CD14-positive monocyte (primary cell): ENCODE measurements around the gene WLS. TPM values are rescaled to one million over a fixed set of nuclear protein-coding genes. Genes with fewer than 3 reads are reported as not detected.
"Not testable (repeated sequence)": the region's sequence is repeated elsewhere in the genome, so short reads cannot be mapped to it uniquely, and the experiment has no call there.

Source experiments
- DNase-seq, 3 donors: peaks; one replicate each; pipeline ENCODE4 v3.0.0-alpha.2; 2011 to 2022
- H2AFZ ChIP-seq: 2 replicates; pipeline ENCODE4 v1.6.0; 2012; ENCODE audit warnings: mild to moderate bottlenecking, low read depth, low read length, inconsistent platforms; ENCODE audit not compliant: insufficient read depth, poor library complexity, severe bottlenecking
- H3K27ac ChIP-seq, 2 donors: 1 replicate in 1 of 2; 2 replicates in 1 of 2; pipeline ENCODE4 v1.5.1; 2012 to 2013; ENCODE audit warnings: low read length in 2 of 2, control low read depth in 1 of 2, inconsistent platforms in 1 of 2, low read depth in 1 of 2, mild to moderate bottlenecking in 1 of 2
- H3K27me3 ChIP-seq, 2 donors: one replicate each; pipeline versions ENCODE4 v1.6.0 to v1.6.1; 2011 to 2013; ENCODE audit warnings: low read length in 2 of 2; ENCODE audit not compliant: control insufficient read depth in 2 of 2, insufficient read depth in 2 of 2
- H3K36me3 ChIP-seq, 2 donors: replicated peaks in 1 of 2; 1 replicate in 1 of 2; 2 replicates in 1 of 2; pipeline versions ENCODE4 v1.5.1 to v1.6.1; 2012 to 2013; ENCODE audit warnings: low read length in 2 of 2, control low read depth in 1 of 2, inconsistent platforms in 1 of 2, mild to moderate bottlenecking in 1 of 2; ENCODE audit not compliant: insufficient read depth in 2 of 2, control insufficient read depth in 1 of 2
- H3K4me1 ChIP-seq, 2 donors: 1 replicate in 1 of 2; 2 replicates in 1 of 2; pipeline versions ENCODE4 v1.5.1 to v1.6.1; 2012 to 2013; ENCODE audit warnings: low read length in 2 of 2, control low read depth in 1 of 2, inconsistent platforms in 1 of 2, mild to moderate bottlenecking in 1 of 2, moderate library complexity in 1 of 2; ENCODE audit not compliant: insufficient read depth in 2 of 2, control insufficient read depth in 1 of 2
- H3K4me2 ChIP-seq: replicated peaks from 2 replicates; pipeline ENCODE3; 2012; ENCODE audit warnings: low read length, moderate library complexity, mild to moderate bottlenecking; ENCODE audit not compliant: poor library complexity, severe bottlenecking; ENCODE audit errors: extremely low read depth
- H3K4me3 ChIP-seq, 3 experiments: fragments of 200-600 bp in 1 of 3; sonication (generic) in 1 of 3; replicated peaks in 1 of 3; 1 replicate in 2 of 3; 2 replicates in 1 of 3; pipeline ENCODE4 v1.5.1; 2011 to 2013; ENCODE audit warnings: low read length in 3 of 3, mild to moderate bottlenecking in 3 of 3, control low read depth in 2 of 3, low read depth in 2 of 3, inconsistent platforms in 1 of 3, moderate library complexity in 1 of 3
- H3K79me2 ChIP-seq: 2 replicates; pipeline ENCODE4 v1.6.0; 2012; ENCODE audit warnings: mild to moderate bottlenecking, control low read depth, inconsistent platforms, low read length, moderate library complexity; ENCODE audit not compliant: insufficient read depth
- H3K9ac ChIP-seq: 2 replicates; pipeline ENCODE4 v1.6.0; 2017; ENCODE audit warnings: low read length, mild to moderate bottlenecking; ENCODE audit not compliant: insufficient read depth, poor library complexity, severe bottlenecking
- H3K9me3 ChIP-seq, 2 donors: replicated peaks in 1 of 2; 1 replicate in 1 of 2; 2 replicates in 1 of 2; pipeline versions ENCODE4 v1.5.1 to v1.6.1; 2012 to 2013; ENCODE audit warnings: low read length in 2 of 2, control low read depth in 1 of 2; ENCODE audit not compliant: control insufficient read depth in 1 of 2, insufficient read depth in 1 of 2
- H4K20me1 ChIP-seq: 2 replicates; pipeline ENCODE4 v1.6.0; 2012; ENCODE audit warnings: mild to moderate bottlenecking, low read length, control low read depth, moderate library complexity; ENCODE audit not compliant: insufficient read depth
- H3K27ac Mint-ChIP-seq, 7 donors: one replicate each; pipeline ENCODE4 v1.8.0; 2020; ENCODE audit warnings: mild to moderate bottlenecking in 7 of 7, mixed read lengths in 7 of 7, moderate library complexity in 6 of 7, inconsistent platforms in 2 of 7
- H3K27me3 Mint-ChIP-seq, 3 donors: one replicate each; pipeline ENCODE4 v1.8.0; 2021 to 2022; ENCODE audit warnings: low read depth in 3 of 3, mild to moderate bottlenecking in 3 of 3, mixed read lengths in 3 of 3, moderate library complexity in 3 of 3, inconsistent platforms in 1 of 3
- H3K36me3 Mint-ChIP-seq, 2 donors: one replicate each; pipeline ENCODE4 v1.8.0; 2020; ENCODE audit warnings: mixed read lengths in 2 of 2, inconsistent platforms in 1 of 2, mild to moderate bottlenecking in 1 of 2
- H3K4me1 Mint-ChIP-seq: one replicate; pipeline ENCODE4 v1.8.0; 2020; ENCODE audit warnings: mild to moderate bottlenecking, mixed read lengths
- H3K4me3 Mint-ChIP-seq, 2 donors: one replicate each; pipeline ENCODE4 v1.8.0; 2020; ENCODE audit warnings: mild to moderate bottlenecking in 2 of 2, mixed read lengths in 2 of 2, moderate library complexity in 1 of 2
- H3K9me3 Mint-ChIP-seq, 7 donors: one replicate each; pipeline ENCODE4 v1.8.0; 2020 to 2022; ENCODE audit warnings: mixed read lengths in 7 of 7, mild to moderate bottlenecking in 6 of 7, moderate library complexity in 6 of 7, inconsistent platforms in 2 of 7
- CTCF ChIP-seq: fragments of 200-600 bp; IDR thresholded peaks from one replicate; pipeline ENCODE4 v1.8.0; 2022; ENCODE audit warnings: antibody characterized with exemption, mild to moderate bottlenecking
- WGBS: methylation state at CpG from one replicate; pipeline ENCODE4 v1.1.5; 2013; ENCODE audit warnings: missing lambda C conversion rate; ENCODE audit not compliant: insufficient coverage; 5-methylcytosine and 5-hydroxymethylcytosine counted together
- intact Hi-C, 2 donors: fragments of 100-400 bp; cut with micrococcal nuclease; formaldehyde crosslinking; loops; one replicate each; pipeline versions ENCODE4 v1.15.0 to v1.15.1; 2023
- polyA plus RNA-seq, 3 donors: library from polyadenylated mRNA; depleted of rRNA in 1 of 3; unstranded in 2 of 3; stranded (reverse) in 1 of 3; fragments of 300-500 nt in 2 of 3; fragments of >200 nt in 1 of 3; fragmentation: Illumina TruSeq in 2 of 3; gene quantifications; 1 replicate in 2 of 3; 2 replicates in 1 of 3; pipeline ENCODE4 v1.2.3, GENCODE V29; 2012 to 2021

WLS gene
- polyA plus RNA-seq, 3 donors: 29.8 to 46.3 (median 34.6) TPM

- H3K27ac ChIP-seq: peak overlapping the region; percentile 55 to 61
- H3K9ac ChIP-seq: no peak overlapping the region
- TF ChIP-seq CTCF: no peak
- no peak overlapping the region for H3K4me2 ChIP-seq
- Mint-ChIP-seq H3K9me3 (peaks cover 0 to 8% (median 0%) of the 10 kb centered on the region in 7 donors), H3K27me3 (peaks cover 0 to under 1% (median 0%) of the 10 kb centered on the region in 3 donors), H3K4me1 (peaks cover 44% of the 10 kb centered on the region), H3K36me3 (no peaks in the 10 kb centered on the region), H3K27ac (peak overlapping the region in 3 of 7 donors; percentile 43 to 82 (median 50)), H3K4me3 (no peak overlapping the region)
- peak in 1 of 3 donors; percentile 42 for DNase-seq
- H3K27me3 ChIP-seq: no peaks in the 10 kb centered on the region
- H3K79me2 ChIP-seq: no peaks in the 10 kb centered on the region
- H3K4me1 ChIP-seq: peaks cover 42 to 48% of the 10 kb centered on the region in 2 donors
- H3K4me3 ChIP-seq: no peak overlapping the region
- H4K20me1 ChIP-seq: no peaks in the 10 kb centered on the region
- H3K36me3 ChIP-seq: no peaks in the 10 kb centered on the region
- H2AFZ ChIP-seq: no peak overlapping the region
- no CpG with 5 or more reads among the region's 3 CpGs for WGBS
- intact Hi-C loops: no loop called here
- H3K9me3 ChIP-seq: no peaks in the 10 kb centered on the region
Measured at GRCh38 chr1:68269637-68270430, 37.5 kb upstream of the WLS start.

GRCh38 chr1:68268896-68269483 lies 36.7 kb upstream of the WLS start:
- Histone ChIP-seq H3K4me1 (peaks cover 44 to 50% of the 10 kb centered on the region in 2 donors), H3K4me3 (no peak overlapping the region), H3K4me2 (peak overlapping the region; percentile 20), H3K27ac (peak overlapping the region in 1 of 2 donors; percentile 61), H3K9me3 (no peaks in the 10 kb centered on the region), H3K27me3 (no peaks in the 10 kb centered on the region), H3K9ac (no peak overlapping the region), H4K20me1 (no peaks in the 10 kb centered on the region), H3K79me2 (no peaks in the 10 kb centered on the region), H3K36me3 (no peaks in the 10 kb centered on the region), H2AFZ (no peak overlapping the region)
- no peak for TF ChIP-seq CTCF
- no peaks in the 10 kb centered on the region for H3K36me3 Mint-ChIP-seq
- peaks cover 0 to 8% (median 0%) of the 10 kb centered on the region in 7 donors for H3K9me3 Mint-ChIP-seq
- no peaks in the 10 kb centered on the region for H3K27me3 Mint-ChIP-seq
- H3K4me1 Mint-ChIP-seq: peaks cover 48% of the 10 kb centered on the region
- peak overlapping the region in 6 of 7 donors; percentile 26 to 82 (median 54) for H3K27ac Mint-ChIP-seq
- intact Hi-C loops: no loop called here
- no CpG with 5 or more reads among the region's 4 CpGs for WGBS
- H3K4me3 Mint-ChIP-seq: no peak overlapping the region
- DNase-seq: peak; percentile 17 to 63 (median 26)

GRCh38 chr1:68256824-68257223 lies 24.5 kb upstream of the WLS start:
- H3K36me3 ChIP-seq, intact Hi-C loops, H3K27me3 Mint-ChIP-seq: not testable (repeated sequence)

More at GRCh38 chr1:68256824-68257223, 24.5 kb upstream of the WLS start:
- DNase-seq, H3K9me3 Mint-ChIP-seq, H3K27me3 ChIP-seq, H3K27ac ChIP-seq, H3K4me3 Mint-ChIP-seq, H3K9me3 ChIP-seq, H2AFZ ChIP-seq, H4K20me1 ChIP-seq, H3K36me3 Mint-ChIP-seq, H3K4me2 ChIP-seq, H3K9ac ChIP-seq, H3K4me3 ChIP-seq, H3K79me2 ChIP-seq: not testable (repeated sequence)
- H3K4me1 Mint-ChIP-seq: peaks cover 47% of the 10 kb centered on the region
- peak overlapping the region in 4 of 7 donors; percentile 34 to 58 (median 46) for H3K27ac Mint-ChIP-seq
- 92% methylated on average over 2 of the region's 5 CpGs for WGBS
- peaks cover 41 to 49% of the 10 kb centered on the region in 2 donors for H3K4me1 ChIP-seq
